ENCODE measurements around the gene EFCAB6. TPM values are rescaled to one million over a fixed set of nuclear protein-coding genes. Genes with fewer than 3 reads are reported as not detected.

EFCAB6 gene
- total and polyA plus RNA-seq, 2 of the 13 experiments (the other 11 are each of a cell fraction or from before 2014, with no cell fraction given): not detected

DNA sequence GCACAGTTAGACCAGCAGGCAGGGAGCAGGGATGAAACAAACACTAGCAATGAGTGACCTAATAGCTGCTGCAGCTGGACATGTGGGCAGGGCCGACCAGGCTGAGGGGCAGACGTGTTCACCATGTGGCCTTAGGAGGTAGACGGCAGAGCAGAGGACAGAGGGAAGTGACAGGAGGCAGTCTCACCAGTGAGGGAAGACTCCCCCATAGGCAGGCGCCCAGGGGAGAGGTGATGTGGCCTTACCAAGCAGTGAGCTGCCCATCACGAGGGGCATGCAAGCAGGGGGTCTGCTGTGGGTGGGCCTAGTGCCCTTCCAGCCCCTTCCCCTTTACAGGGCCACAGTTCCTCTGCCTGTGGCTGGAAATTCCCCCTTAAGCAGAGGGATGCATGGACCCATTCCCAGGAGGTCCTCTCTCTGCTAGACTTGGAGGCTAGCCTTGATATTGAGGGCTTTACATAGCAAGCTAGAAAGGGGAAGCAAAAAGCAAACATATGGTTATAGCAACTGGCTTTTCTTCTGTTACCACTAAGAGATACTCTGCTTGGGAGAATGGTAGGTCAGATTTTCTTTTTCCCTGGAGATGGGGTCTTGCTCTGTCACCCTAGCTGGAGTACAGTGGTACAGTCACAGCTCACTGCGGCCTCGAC, 332.7 kb downstream of the EFCAB6 start (continued):
- TF ChIP-seq, protein P1, sequence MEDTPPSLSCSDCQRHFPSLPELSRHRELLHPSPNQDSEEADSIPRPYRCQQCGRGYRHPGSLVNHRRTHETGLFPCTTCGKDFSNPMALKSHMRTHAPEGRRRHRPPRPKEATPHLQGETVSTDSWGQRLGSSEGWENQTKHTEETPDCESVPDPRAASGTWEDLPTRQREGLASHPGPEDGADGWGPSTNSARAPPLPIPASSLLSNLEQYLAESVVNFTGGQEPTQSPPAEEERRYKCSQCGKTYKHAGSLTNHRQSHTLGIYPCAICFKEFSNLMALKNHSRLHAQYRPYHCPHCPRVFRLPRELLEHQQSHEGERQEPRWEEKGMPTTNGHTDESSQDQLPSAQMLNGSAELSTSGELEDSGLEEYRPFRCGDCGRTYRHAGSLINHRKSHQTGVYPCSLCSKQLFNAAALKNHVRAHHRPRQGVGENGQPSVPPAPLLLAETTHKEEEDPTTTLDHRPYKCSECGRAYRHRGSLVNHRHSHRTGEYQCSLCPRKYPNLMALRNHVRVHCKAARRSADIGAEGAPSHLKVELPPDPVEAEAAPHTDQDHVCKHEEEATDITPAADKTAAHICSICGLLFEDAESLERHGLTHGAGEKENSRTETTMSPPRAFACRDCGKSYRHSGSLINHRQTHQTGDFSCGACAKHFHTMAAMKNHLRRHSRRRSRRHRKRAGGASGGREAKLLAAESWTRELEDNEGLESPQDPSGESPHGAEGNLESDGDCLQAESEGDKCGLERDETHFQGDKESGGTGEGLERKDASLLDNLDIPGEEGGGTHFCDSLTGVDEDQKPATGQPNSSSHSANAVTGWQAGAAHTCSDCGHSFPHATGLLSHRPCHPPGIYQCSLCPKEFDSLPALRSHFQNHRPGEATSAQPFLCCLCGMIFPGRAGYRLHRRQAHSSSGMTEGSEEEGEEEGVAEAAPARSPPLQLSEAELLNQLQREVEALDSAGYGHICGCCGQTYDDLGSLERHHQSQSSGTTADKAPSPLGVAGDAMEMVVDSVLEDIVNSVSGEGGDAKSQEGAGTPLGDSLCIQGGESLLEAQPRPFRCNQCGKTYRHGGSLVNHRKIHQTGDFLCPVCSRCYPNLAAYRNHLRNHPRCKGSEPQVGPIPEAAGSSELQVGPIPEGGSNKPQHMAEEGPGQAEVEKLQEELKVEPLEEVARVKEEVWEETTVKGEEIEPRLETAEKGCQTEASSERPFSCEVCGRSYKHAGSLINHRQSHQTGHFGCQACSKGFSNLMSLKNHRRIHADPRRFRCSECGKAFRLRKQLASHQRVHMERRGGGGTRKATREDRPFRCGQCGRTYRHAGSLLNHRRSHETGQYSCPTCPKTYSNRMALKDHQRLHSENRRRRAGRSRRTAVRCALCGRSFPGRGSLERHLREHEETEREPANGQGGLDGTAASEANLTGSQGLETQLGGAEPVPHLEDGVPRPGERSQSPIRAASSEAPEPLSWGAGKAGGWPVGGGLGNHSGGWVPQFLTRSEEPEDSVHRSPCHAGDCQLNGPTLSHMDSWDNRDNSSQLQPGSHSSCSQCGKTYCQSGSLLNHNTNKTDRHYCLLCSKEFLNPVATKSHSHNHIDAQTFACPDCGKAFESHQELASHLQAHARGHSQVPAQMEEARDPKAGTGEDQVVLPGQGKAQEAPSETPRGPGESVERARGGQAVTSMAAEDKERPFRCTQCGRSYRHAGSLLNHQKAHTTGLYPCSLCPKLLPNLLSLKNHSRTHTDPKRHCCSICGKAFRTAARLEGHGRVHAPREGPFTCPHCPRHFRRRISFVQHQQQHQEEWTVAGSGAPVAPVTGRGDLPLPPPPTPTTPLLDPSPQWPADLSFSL (CRISPR knock-in tag; IDR thresholded peaks at IDR 0.05): no peak

Small RNAs within 50 kb of the gene (small RNA-seq; reads per million reads assigned to genes)
- gene HMGN2P9 (ENCODE audit: insufficient read depth in 2 of 3, insufficient read length in 3 of 3, low read depth in 2 of 3, low replicate concordance in 1 of 3): 0 reads per million in 3 experiments

Other genes starting within 250 kb of the EFCAB6 start
- gene SULT4A1, start 50.2 kb upstream of the EFCAB6 start, total RNA-seq (2016; rRNA removed; fragmentation: Illumina TruSeq; extraction: Trizol): not detected in 2 replicates
- not detected in 2 replicates for gene SULT4A1, start 50.2 kb upstream of the EFCAB6 start, polyA plus RNA-seq (2011; rRNA removed)
- not detected in 2 replicates for gene PNPLA5, start 79.7 kb upstream of the EFCAB6 start, total RNA-seq (2016; rRNA removed; fragmentation: Illumina TruSeq; extraction: Trizol)
- gene PNPLA5, start 79.7 kb upstream of the EFCAB6 start, polyA plus RNA-seq (2011; rRNA removed): not detected in 2 replicates
- 13.7 and 16.9 TPM in 2 replicates for gene PNPLA3, start 111.5 kb upstream of the EFCAB6 start, total RNA-seq (2016; rRNA removed; fragmentation: Illumina TruSeq; extraction: Trizol)
- 19.8 and 24.1 TPM in 2 replicates for gene PNPLA3, start 111.5 kb upstream of the EFCAB6 start, polyA plus RNA-seq (2011; rRNA removed)
- 63.4 and 95.8 TPM in 2 replicates for gene SAMM50, start 143.1 kb upstream of the EFCAB6 start, total RNA-seq (2016; rRNA removed; fragmentation: Illumina TruSeq; extraction: Trizol)
- gene SAMM50, start 143.1 kb upstream of the EFCAB6 start, polyA plus RNA-seq (2011; rRNA removed): 26.2 and 34.7 TPM in 2 replicates
- gene PARVB, start 212.0 kb upstream of the EFCAB6 start, total RNA-seq (2016; rRNA removed; fragmentation: Illumina TruSeq; extraction: Trizol): 0.15 TPM in 1 of 2 replicates, not detected in the other
- 0.11 and 0.18 TPM in 2 replicates for gene PARVB, start 212.0 kb upstream of the EFCAB6 start, polyA plus RNA-seq (2011; rRNA removed)

Data from HepG2 (cell line).